Renal cortical epithelial cell (primary cell): ENCODE results near the gene CBARP. TPM values are rescaled to one million over a fixed set of nuclear protein-coding genes. Genes with fewer than 3 reads are reported as not detected.
A peak's percentile ranks its signal among the peaks of the same experiment; 100 is the strongest.

Experiments used
- DNase-seq: peaks from one replicate; pipeline ENCODE4 v3.0.0-alpha.2; 2011; ENCODE audit warnings: low read depth
- total RNA-seq: library from RNA; depleted of rRNA; stranded (reverse); fragments of >200 nt; gene quantifications from 2 replicates; pipeline ENCODE4 v1.2.3, GENCODE V29; 2014

The CBARP gene
- total RNA-seq, 1 donor from 2014 or later, result 4.3 TPM

DNA sequence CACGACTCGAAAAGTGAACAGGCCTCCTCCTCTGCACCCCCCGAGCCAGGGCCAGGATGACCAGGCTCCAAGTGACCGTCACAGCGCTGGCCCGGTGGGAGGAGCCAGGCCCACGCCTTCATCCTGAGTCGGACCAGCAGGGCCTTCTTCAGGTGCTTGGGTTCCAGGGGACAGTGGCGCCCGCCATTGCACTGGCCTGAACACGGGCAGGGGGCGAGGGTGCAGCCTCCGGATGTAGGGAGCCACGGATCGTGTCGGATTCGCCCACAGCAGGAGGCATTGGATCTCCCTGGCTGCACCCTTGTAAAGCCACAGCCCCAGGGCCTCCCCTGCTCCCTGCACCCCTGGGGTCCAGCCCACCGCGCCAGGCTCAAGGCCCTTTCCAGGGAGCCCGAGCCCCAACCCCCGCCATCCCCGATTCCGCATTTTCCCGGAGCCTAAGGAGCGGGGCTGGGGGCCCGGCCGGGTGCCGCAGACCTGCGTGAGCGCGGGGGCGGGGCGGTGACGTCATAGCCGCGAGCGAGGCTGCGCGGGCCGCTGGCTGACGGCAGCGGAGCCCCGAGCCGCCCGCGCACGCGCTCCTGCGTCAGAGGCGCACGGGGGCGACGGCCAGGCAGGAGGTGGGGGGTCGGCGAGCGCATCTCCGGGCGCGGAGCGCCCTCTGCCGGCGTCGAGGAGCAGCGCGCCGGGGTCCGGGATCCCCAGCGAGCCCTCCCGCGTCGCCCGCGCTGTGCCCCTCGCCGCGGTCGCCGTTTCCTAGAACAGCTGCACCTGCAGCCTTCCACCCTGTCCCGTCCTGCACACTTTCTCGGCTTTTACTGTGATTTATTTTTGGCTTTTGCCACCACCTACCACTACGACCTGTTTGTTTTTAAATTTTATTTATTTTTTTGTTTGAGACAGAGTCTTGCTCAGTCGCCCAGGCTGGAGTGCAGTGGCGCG lies 2.3 kb upstream of the CBARP start:
- DNase-seq, result peak; percentile 38

DNA sequence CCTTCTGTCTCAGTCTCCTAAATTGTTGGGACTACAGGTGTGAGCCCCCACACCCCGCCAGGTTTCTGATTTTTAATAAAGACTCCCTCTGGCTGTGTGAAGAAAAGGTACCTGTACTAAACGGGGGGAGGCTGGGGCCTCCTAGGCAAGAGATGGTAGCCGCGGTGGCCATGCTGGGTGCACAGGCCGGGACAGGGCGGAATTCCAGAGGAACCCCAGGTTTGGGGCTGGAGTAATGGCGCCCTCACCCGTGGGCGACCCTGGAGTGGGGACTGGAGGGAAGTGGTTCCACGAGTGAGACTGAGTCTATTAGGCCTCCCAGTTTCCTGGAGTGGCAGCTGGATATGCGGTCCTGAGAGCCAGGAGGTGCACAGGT lies 1.6 kb upstream of the CBARP start:
- DNase-seq, result no peak

DNA sequence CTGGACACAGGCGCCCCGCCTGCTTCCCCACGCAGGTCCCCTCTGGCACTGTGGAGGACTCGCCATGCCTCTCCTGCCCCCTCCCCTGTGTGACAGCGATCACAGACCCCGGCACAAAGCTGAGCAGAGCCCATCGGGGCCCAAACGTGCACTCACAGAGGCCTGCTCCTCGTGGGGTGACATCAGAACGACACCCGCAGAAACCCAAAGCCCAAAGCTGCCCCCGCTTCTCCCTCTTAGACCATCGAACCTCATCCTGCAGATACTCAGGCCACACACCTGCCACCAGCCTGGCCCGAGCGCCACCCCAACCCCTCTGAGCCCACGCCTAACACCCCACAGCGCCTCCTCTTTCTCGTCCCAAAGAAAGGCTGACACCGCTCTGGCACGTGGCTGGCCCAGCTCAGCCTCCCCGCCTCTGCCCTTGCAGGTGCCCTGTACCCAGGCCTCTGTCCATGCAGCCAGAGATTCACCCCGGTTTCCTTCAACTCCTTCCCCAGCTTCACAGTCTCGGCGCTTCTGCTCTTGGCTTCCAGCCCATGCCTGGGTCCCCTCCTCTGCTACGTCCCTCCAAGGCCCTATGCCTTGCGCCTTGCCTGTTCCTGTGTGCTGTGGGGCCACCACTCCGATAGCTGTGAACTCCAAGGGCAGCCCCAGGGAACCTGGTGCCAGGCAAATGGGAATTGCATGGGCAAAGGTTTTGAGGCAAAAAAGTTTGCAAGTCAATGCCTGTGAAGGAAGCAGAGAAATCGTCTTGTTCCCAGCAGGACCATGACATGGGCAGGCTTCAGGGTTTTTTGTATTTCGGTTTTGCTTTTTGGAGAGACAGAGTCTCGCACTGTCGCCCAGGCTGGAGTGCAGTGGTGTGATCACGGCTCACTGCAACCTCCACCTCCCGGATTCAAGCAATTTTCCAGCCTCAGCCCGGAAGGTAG lies 831 bp upstream of the CBARP start:
- no peak for DNase-seq

DNA sequence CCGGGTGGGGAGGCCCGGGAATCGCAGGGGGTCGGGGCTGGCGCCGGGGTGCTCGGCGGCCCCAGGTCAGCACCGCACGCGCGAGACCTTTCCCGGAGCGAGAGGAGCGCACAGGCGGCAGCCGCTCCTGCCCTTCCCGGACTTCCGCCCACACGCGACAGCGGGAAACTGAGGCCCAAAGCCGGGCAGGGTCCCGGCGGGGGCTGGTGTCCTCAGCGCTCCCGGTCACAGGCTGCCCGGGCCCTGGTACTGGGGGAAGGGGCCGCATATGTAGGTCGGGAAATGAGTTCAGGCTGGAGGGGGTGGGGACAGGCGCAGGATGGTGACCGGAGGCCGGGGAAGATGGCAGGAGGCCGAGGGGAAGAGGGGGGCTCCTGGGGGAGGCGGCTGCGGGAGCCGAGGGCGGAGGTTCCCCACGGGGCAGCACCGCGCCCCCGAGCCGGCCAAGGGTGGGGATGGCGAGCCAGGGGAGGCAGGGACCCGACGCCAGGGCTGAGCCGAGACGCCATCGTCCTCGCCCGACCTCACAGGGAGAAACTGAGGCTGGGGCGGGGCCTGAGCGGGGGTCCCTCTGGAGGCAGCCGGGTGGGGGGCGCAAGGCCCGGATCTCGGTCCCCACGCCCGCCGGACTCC lies 662 bp downstream of the CBARP start:
- no peak for DNase-seq

DNA sequence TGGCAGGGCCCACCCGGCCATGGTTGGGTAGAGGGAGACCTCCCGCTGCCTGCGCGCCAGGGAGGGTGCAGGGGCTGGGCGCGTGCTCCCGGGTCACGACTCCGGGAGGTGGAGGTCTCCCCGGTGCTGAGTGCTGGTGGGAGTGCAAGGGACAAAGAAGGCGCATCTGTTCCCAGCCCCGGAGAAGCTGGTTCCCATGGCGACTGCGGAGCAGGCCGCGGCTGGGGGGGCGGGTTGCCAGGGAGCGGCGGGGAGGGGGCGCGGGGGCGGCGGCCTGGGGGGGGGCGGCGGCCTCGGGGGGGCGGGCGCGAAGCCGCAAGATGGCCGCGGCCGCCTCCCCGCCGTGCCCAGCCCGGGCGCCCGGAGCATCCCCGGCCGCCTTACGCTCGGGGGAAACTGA lies 1.2 kb downstream of the CBARP start:
- DNase-seq, result no peak

DNA sequence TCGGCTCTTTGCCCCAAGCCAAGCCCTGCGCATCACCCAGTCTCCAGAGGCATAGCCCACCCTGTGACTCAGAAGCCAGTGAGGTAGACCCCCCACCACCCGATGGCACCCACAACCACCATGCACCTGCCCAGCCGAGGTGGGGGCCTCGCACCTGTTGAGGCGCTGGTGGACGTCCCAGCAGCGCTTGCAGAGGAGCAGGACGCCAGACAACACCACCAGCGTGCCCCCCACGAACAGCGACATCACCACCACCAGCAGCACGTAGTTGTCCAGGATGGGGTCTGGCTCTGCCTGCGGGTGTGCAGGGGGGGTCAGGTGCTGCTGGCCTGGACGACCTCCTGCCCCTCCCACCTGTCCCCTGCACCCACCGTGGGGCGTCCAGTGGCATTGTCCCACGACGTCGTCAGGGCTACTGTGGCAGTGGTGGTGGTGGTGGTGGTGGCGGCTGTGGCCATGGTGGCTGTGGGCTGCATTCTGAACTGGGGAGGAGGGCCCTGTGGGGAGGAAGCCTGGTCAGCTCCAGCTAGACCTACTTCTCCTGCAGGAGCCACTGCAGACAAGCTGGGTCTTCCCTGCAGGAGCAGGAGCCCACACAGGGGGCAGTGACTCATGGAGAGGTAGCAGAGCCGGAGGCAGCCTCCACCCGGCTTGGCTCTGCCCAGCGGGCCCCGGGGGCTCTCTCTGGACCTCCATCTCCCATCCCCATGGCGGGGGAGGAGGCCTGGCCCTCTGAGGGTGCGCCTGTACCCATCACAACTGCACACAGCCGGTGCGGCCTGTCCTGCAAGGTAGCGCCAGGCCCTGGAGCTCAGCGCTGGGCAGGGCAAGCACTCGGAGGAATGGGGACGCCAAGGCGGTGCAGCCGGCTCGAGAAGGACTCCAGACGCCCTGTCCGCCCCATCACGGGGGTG lies 1.9 kb downstream of the CBARP start:
- DNase-seq, result no peak

DNA sequence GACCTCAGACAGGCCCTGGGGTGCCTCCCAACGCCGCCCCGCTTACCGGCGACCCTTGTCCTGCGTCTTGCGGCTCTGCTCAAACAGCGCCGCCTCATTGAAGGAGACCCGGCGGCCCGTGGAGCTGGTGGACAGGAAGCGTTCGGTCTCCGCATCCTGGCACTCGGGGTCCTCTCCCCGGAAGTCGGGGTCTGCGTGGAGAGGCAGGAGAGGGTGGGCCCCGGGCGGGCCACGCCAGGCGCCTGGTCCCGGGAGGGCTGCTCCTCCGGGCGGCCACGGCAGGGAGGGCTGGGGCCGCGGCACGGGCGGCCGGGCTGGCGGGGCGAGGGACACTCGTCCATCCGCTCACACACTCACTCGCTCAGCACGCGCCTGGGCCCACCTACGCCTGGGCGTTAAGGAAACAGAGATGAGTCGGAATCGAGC lies 2.8 kb downstream of the CBARP start:
- DNase-seq, result no peak

DNA sequence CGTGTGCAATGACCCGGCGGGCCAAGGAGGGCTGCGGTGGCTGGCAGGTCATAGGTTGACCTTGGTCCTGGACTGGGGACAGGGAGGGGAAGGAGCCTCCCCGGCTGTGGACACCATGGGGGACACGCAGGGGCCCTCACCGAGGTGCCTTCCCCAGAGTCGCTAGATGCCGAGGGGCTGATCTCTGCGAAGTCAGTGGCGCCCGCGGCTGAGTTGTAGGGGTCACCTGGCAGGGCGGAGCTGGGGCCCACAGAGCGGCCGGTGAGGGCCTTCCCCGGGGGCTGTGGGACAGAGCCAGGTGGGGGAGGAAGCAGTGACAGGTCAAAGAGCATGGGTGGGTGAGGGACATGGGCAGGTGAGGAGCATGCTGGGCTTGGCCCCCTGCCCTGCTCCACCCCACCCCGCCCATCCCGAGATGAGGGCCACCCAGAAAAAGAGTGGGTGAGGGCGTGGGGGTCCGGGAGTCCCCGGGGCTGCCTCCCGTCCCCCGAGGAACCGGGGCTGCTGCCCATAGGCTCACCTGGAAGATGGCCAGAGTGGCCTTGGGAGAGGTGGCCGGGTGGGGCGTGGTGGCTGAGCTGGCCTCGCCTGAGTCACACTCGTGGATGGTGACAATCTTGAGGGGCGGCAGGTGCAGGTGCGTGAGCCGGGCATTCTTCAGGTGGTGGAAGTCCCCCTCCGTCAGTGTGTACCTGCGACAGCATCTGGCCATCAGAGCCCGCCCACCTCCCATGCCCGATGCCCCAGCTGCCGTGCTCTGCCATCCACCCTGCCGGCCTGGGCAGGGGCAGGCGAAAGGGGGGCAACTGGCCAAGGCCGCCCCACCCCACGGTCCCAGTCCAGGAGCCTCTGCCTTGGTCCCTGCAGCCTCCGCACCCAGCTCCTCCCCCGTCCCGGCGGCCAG lies 3.5 kb downstream of the CBARP start:
- no peak for DNase-seq

DNA sequence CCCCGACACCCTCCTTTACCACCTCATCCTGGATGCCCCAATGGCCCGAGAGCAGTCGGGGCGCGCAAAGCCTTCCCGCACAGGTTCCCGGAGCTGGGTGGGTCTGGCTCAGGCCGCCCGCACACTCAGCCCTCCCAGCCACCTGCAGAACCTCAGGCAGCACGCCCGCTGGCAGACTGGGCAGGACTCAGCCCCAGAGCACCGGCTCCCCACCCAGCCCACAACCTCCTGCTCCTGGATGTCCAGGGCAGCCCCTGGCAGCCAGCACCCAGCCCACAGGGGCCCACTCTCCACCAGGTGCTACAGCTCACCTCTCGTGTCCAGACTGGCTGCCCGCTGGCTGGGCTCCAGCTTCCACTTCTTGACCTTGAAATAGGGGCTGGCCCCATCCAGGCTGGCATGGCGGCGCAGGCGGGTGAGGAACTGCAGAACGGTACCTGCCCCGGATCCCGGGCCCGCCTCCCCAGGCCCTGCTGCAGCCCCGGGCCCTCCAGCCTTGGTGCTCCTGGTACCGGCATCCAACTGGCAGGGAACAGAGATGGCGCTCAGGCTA lies 4.6 kb downstream of the CBARP start:
- DNase-seq, result no peak

DNA sequence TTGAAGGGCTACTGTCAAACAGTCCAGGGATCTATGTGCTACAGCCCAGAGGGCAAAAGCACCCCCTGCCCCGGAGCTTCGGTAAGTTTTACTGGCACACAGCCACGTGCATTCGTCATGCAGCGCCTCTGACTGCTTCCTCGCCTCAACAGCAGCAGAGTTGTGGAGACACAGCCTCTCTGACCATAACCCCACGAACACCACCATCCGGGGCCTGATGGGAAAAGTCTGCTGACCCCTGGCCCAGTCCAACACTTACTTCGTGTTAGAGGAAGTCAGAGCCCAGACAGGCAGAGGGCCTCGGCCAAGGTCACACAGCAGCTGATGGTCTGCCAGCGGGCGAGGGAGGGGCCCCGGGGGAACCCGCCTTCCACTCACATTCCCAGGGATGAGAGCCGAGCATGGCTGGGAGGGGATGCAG lies 5.1 kb downstream of the CBARP start:
- peak; percentile 37 for DNase-seq

DNA sequence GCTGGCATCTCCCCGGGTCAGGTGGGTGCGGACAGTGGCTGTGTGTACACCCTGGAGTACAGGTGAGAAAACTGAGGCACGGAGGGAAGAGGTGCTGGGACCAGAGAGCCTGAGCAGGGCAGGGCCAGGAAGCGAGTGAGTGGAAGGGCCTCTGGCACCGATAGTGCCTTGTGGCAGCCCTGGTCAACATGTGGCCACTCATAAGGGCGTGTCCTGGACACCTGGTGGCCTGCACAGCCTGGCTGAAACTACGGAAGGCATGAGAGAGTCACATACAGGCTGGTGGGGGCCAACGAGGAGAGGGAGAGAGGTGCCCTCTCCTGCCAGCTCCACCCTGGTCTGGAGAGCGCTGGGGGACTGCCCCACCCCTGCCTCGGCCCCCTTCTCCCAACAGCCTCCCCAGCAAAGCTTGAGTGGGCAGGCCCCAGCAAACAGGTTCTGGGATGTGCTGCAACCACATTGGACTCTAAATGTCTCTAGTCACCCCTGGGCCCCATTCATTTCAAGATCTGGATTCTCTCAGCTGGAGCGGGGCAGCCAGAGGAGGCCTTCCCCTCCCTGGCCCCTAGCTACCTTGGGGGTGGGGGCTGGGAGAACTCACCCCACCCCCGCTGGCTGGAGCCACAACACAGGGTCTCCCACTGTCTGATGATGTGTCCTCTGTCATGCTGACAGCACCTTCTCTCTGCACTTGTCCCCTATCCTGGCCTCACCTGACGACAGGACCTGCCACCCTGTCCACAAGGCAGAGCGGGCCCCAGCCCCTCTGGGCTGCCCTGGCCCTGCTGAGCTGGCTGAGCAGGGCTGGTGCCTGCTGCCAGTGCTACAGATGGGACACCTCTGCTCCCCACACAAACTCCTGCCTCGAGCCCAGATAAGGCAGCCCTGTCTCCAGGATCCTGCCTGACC lies 5.8 kb downstream of the CBARP start:
- DNase-seq, result no peak

DNA sequence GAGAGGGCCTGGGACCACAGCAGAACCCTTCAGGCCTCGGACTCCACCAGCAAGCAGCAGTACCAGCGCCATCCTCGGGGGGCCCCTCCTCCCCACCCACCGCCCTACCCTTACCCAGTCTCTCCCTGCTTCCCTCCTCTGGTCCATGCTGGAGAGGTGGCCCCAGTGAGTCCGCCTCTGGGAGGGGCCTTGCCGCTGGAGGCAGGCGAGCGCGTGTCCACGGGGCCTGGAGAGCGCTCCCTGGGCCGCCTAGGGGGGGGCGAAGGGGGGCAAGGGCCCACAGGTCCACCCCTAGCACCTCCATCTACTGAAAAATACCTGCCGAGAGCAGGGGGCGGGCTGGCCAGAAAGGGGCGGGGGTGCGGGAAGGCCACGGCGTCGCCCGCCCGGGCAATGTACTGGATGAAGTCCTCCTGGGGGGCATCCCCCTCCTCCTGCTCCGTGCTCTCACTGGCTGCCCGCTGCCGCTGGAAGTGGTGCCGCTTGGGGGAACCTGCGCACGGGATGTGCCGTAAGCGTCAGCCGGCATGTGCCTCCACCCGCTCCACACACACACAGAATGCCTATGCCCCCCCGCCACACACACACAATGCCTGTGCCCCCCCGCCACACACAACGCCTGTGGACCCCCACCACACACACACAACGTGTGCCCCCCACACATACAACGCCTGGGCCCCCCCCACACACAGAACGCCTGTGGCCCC lies 6.9 kb downstream of the CBARP start:
- no peak for DNase-seq

DNA sequence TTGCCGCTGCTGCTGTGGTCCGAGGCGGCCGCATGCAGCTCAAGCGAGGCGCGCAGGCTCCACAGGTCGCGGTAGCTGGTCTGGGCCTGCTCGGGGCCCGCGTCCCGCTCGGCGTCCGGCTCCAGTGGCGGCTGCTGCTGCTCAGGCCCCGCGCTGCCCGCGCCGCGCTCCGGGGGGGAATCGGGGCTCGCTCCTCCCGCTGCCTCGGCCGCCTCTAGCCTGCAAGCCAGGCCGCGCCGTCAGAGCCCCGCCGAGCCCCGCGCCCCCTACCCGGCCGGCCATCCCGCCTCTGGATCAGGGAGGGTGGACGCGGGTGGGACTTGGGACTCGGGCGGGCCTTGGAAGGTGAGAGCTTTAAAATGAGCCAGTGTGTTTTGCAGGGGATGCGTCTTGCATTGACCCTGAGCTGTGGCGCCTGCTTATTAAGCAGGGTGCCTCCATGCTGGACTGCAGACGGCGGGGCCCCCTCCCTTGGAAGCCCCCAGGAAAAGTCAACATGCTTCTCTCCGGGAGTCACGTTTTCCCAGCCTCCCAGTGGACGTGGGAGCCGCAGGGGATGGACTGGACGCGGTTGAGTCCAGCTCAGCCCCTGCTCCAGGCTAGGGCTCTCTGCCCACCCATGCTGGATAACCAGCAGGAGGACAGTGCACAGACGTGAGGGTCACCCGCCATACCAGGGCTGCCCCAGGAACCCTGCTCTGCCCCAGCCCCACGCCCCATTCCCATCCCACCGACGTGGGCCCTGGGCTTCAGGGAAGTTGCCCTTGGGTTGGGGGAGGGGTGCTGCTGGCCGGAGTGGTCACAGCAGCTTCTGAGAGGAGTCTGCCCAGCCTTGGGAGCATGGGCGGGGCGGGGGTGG lies 7.7 kb downstream of the CBARP start:
- no peak for DNase-seq

DNA sequence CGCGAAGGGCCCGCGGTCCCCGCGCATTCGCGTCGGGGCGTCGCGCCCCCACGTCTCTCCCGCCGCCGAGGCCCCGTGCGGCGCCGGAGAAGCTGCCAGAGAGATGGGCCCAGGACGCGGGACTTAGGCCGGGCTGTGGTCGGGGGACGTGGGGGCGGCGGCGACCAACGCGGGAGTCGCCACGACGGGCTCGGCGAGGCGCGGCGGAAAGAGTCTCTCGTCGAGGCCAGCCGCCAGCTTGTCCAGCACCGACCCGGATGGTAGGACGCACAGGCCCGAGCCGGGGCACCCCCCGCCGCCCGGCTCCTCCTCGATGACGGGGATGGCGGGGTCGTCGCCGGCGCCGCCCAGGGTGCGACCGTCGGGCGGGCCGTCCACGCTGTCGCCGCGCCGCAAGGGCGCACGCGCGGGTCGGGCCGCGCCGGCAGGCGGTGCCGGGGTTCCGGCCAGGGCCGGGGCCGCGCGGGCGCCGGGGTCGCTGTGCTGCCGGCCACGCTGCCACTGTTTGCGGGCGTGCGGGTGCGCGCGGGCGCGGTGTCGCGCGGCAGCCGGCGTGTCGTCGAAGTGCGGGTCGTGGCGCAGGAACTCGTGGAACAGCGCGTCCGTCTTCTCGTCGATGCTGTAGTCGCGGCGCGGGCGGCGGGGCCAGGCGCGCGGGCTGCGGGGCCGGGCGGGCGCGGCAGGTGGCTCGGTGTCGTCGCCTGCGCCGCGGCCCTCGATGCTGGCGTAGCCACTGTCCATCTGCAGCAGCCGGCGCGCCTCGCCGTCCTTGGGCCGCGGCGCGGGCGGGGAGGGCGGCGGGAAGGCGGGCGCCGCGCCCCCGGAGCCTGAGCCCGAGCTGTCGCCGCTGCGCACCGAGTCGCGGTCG lies 8.5 kb downstream of the CBARP start:
- no peak for DNase-seq

DNA sequence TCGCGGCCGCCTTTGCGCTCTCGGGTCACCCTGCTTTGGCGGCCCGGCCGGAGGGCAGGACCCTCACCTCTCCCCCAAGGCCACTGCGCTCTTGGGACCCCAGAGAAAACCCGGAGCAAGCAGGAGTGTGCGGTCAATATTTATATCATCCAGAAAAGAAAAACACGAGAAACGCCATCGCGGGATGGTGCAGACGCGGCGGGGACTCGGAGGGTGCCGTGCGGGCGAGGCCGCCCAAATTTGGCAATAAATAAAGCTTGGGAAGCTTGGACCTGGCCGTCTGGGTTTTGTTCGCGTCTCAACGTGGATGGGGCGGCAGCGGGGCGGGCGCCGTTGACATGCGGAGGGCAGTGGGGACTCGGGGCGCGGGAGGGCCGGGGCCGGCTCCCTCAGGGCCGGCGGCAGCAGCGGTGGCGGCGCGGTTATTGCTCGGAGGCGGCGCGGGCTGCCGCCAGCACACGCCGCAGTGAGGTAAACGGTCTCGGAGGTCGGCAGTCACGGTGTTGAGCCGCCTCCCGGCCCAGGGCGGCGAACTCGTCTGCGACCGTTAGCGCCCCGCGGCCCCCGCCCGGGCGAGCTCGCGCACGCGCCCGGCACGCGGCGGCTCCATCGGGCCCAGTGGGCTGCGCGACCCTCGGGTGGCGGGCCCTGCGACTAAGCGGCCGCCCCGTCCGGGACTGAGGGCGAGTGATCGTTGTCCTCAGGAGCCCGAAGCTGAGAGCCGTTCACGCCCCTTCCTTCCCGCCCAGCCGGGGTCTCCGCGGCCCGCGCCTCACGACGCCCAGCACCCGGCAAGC lies 9.4 kb downstream of the CBARP start:
- no peak for DNase-seq
